OCI-LY3 (cell line): Measurements from ENCODE around the gene CFAP221.
A peak's percentile ranks its signal among the peaks of the same experiment; 100 is the strongest.

Source experiments
- H2AFZ ChIP-seq: fragments of 200-600, 300-600 bp; shearing (Covaris generic); 2 replicates; pipeline ENCODE4 v1.6.0; 2014; ENCODE audit warnings: antibody characterized with exemption, low read depth, low read length
- H3K27ac ChIP-seq: fragments of 200-600, 300-600 bp; sonication (generic); 2 replicates; pipeline ENCODE4 v1.5.1; 2014; ENCODE audit warnings: mild to moderate bottlenecking, low read length, moderate library complexity, mixed read lengths
- H3K27me3 ChIP-seq: fragments of 200-600, 300-600 bp; sonication (generic); 2 replicates; pipeline ENCODE4 v1.6.1; 2014; ENCODE audit warnings: low read depth, low read length, mixed read lengths
- H3K36me3 ChIP-seq: fragments of 200-600, 300-600 bp; sonication (generic); replicated peaks from 2 replicates; pipeline ENCODE3; 2014; ENCODE audit warnings: low read depth, low read length, mixed read lengths
- H3K4me1 ChIP-seq: fragments of 300-600, 200-600 bp; sonication (generic); 2 replicates; pipeline ENCODE4 v1.6.1; 2014; ENCODE audit warnings: low read length, mixed read lengths
- H3K4me2 ChIP-seq: fragments of 200-600, 300-600 bp; sonication (generic); 2 replicates; pipeline ENCODE4 v1.6.1; 2014; ENCODE audit warnings: low read length, mixed read lengths
- H3K4me3 ChIP-seq: fragments of 300-600, 200-600 bp; sonication (generic); 2 replicates; pipeline ENCODE4 v1.5.1; 2014; ENCODE audit warnings: antibody characterized with exemption, mild to moderate bottlenecking, low read length, moderate library complexity
- H3K79me2 ChIP-seq: fragments of 300-600, 200-600 bp; shearing (Covaris generic); 2 replicates; pipeline ENCODE4 v1.6.1; 2014; ENCODE audit warnings: mild to moderate bottlenecking, low read length, mixed read lengths
- H3K9ac ChIP-seq: fragments of 300-600, 200-600 bp; shearing (Covaris generic); 2 replicates; pipeline ENCODE4 v1.6.0; 2014; ENCODE audit warnings: mild to moderate bottlenecking, low read length, moderate library complexity
- H3K9me3 ChIP-seq: fragments of 200-600, 300-600 bp; shearing (Covaris generic); 2 replicates; pipeline ENCODE4 v1.6.1; 2014; ENCODE audit warnings: low read length, mixed read lengths; ENCODE audit not compliant: insufficient read depth
- H4K20me1 ChIP-seq: fragments of 200-600, 300-600 bp; sonication (generic); 2 replicates; pipeline ENCODE4 v1.6.1; 2016; ENCODE audit warnings: low read length, mixed read lengths; ENCODE audit not compliant: insufficient read depth
- EZH2phosphoT487 ChIP-seq: fragments of 200-600 bp; shearing (Covaris generic); IDR thresholded peaks from 2 replicates; pipeline ENCODE4 v1.6.1; 2018; ENCODE audit warnings: antibody characterized with exemption, mixed run types, low read depth
- TF ChIP-seq, protein P1 (sequence below): fragments of 200-600, 300-600 bp; sonication (generic); IDR thresholded peaks from 2 replicates; pipeline ENCODE4 v1.5.1; 2014; ENCODE audit warnings: antibody characterized with exemption, low read length, low read depth

The CFAP221 gene

GRCh38 chr2:119645173-119645855 lies 101.1 kb downstream of the CFAP221 start:
- H3K9ac ChIP-seq = no peak overlapping the region
- no peak overlapping the region for H3K4me3 ChIP-seq
- peaks cover 21% of the 10 kb centered on the region for H3K9me3 ChIP-seq
- H3K27me3 ChIP-seq = peaks cover 2% of the 10 kb centered on the region; the same call in 1 of the 2 replicates
- peaks cover 34% of the 10 kb centered on the region for H3K4me1 ChIP-seq
- H3K4me2 ChIP-seq = no peak overlapping the region
- H2AFZ ChIP-seq = no peak overlapping the region
- H4K20me1 ChIP-seq = no peaks in the 10 kb centered on the region
- no peaks in the 10 kb centered on the region for H3K79me2 ChIP-seq
- no peak for TF ChIP-seq EZH2phosphoT487
- TF ChIP-seq, protein P1, sequence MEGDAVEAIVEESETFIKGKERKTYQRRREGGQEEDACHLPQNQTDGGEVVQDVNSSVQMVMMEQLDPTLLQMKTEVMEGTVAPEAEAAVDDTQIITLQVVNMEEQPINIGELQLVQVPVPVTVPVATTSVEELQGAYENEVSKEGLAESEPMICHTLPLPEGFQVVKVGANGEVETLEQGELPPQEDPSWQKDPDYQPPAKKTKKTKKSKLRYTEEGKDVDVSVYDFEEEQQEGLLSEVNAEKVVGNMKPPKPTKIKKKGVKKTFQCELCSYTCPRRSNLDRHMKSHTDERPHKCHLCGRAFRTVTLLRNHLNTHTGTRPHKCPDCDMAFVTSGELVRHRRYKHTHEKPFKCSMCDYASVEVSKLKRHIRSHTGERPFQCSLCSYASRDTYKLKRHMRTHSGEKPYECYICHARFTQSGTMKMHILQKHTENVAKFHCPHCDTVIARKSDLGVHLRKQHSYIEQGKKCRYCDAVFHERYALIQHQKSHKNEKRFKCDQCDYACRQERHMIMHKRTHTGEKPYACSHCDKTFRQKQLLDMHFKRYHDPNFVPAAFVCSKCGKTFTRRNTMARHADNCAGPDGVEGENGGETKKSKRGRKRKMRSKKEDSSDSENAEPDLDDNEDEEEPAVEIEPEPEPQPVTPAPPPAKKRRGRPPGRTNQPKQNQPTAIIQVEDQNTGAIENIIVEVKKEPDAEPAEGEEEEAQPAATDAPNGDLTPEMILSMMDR = no peak
- no peak overlapping the region for H3K27ac ChIP-seq
- H3K36me3 ChIP-seq = peaks cover 21% of the 10 kb centered on the region

DNA sequence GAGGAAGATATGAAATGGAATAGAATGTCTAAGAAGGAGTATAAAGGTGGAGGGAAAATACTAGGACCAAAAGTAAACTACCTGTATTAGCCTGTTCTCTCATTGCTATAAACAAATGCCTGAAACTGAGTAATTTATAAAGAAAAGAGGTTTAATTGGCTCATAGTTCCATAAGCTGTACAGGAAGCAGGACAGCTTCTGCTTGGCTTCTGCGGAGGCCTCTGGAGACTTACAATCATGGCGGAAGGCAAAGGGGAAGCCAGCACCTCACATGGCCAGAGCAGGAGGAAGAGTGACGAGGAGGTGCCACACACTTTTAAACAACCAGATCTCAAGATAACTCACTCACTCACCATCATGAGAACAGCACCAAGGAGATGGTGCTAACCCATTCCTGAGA lies 101.9 kb downstream of the CFAP221 start:
- no peaks in the 10 kb centered on the region for H4K20me1 ChIP-seq

DNA sequence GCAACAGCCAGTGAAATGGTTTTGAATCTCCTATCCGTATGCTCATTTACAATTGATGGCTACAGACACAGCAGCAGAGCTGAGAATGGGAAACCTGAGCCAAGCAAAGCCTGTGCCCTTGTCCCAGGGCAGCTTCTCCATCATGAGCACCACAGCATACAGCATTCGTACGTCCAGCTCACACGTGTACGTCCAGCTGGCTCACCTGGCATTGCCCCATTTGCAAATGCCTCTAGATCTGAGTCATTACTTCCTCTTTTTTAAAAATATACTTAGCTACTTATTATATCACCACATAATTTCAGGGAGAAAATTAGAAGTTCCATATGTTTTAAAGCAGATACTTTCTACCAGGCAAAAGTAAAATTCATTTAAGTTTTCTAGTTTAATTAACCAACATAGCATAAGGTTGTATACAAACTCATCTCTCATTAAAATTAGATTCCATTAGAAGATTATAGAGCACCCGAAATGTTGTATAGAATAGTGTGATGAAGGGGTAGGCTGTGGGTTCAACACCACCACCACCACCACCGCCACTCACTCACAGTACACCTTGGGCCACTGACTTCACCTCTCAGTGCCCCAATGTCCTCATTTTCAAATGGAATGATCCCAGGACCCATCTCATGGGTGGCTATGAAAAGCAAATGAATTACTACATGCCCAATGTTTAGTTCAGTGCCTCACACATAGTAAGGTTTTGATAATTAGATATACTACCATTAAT lies 103.4 kb downstream of the CFAP221 start:
- TF ChIP-seq, protein P1 = no peak
- no peak for TF ChIP-seq EZH2phosphoT487
- H3K4me1 ChIP-seq = peaks cover 27% of the 10 kb centered on the region
- peak overlapping the region; percentile 89 for H3K4me2 ChIP-seq

More for the DNA sequence above, 101.9 kb downstream of the CFAP221 start:
- Histone ChIP-seq H3K4me3 (no peak overlapping the region), H3K27me3 (no peaks in the 10 kb centered on the region; the same call in 1 of the 2 replicates), H3K9me3 (peaks cover 21% of the 10 kb centered on the region), H3K79me2 (no peaks in the 10 kb centered on the region), H3K4me1 (peaks cover 34% of the 10 kb centered on the region), H3K27ac (no peak overlapping the region), H3K36me3 (peaks cover 21% of the 10 kb centered on the region), H3K4me2 (no peak overlapping the region), H3K9ac (no peak overlapping the region), H2AFZ (no peak overlapping the region)
- TF ChIP-seq EZH2phosphoT487 = no peak
- TF ChIP-seq, protein P1 = no peak

GRCh38 chr2:119649364-119649917 lies 105.2 kb downstream of the CFAP221 start:
- Histone ChIP-seq H4K20me1 (no peaks in the 10 kb centered on the region), H2AFZ (no peak overlapping the region), H3K27me3 (no peaks in the 10 kb centered on the region; the same call in 1 of the 2 replicates)

More for the DNA sequence above, 103.4 kb downstream of the CFAP221 start:
- H3K36me3 ChIP-seq = peaks cover 21% of the 10 kb centered on the region
- H3K9ac ChIP-seq = peak overlapping the region; percentile 37; the same call in 1 of the 2 replicates
- peaks cover 21% of the 10 kb centered on the region for H3K9me3 ChIP-seq
- no peaks in the 10 kb centered on the region; the same call in 1 of the 2 replicates for H3K27me3 ChIP-seq
- 0 out of 2 replicates have a peak overlapping the region, but pooled peaks have one; percentile 16 for H2AFZ ChIP-seq
- peak overlapping the region; percentile 67 for H3K27ac ChIP-seq
- H3K4me3 ChIP-seq = peak overlapping the region; percentile 60
- H4K20me1 ChIP-seq = no peaks in the 10 kb centered on the region
- H3K79me2 ChIP-seq = no peaks in the 10 kb centered on the region

More at GRCh38 chr2:119649364-119649917, 105.2 kb downstream of the CFAP221 start:
- no peak overlapping the region for H3K4me2 ChIP-seq
- no peak overlapping the region for H3K9ac ChIP-seq
- H3K9me3 ChIP-seq = peaks cover 21% of the 10 kb centered on the region
- no peak overlapping the region for H3K27ac ChIP-seq
- no peaks in the 10 kb centered on the region for H3K79me2 ChIP-seq
- TF ChIP-seq, protein P1 = no peak
- TF ChIP-seq EZH2phosphoT487 = no peak
- H3K36me3 ChIP-seq = peaks cover 21% of the 10 kb centered on the region
- H3K4me3 ChIP-seq = no peak overlapping the region
- peaks cover 27% of the 10 kb centered on the region for H3K4me1 ChIP-seq
